Endodermal cell (in vitro differentiated cells): ENCODE results near the gene CPN2. TPM values are rescaled to one million over a fixed set of nuclear protein-coding genes. Genes with fewer than 3 reads are reported as not detected.

Experiments
- DNase-seq: peaks from one replicate; pipeline ENCODE4 v3.0.0-alpha.2; 2017
- H3K27ac ChIP-seq: 2 replicates; pipeline ENCODE4 v1.5.1; 2013; ENCODE audit warnings: mild to moderate bottlenecking, low read depth, low read length, moderate library complexity
- H3K27me3 ChIP-seq: 2 replicates; pipeline ENCODE4 v1.6.1; 2013; ENCODE audit warnings: mild to moderate bottlenecking, low read length, moderate library complexity; ENCODE audit not compliant: insufficient read depth, control insufficient read depth, poor library complexity, severe bottlenecking
- H3K36me3 ChIP-seq: 2 replicates; pipeline ENCODE4 v1.7.0; 2013; ENCODE audit warnings: mild to moderate bottlenecking, low read length, moderate library complexity; ENCODE audit not compliant: control insufficient read depth, insufficient read depth
- H3K4me1 ChIP-seq: one replicate; pipeline ENCODE4 v1.7.0; 2013; ENCODE audit warnings: low read length; ENCODE audit not compliant: control insufficient read depth, insufficient read depth
- H3K4me3 ChIP-seq: 2 replicates; pipeline ENCODE4 v1.5.1; 2013; ENCODE audit warnings: mild to moderate bottlenecking, low read length, moderate library complexity
- H3K9ac ChIP-seq: 2 replicates; pipeline ENCODE4 v1.6.1; 2013; ENCODE audit warnings: mild to moderate bottlenecking, low read length, moderate library complexity; ENCODE audit not compliant: poor library complexity, severe bottlenecking; ENCODE audit errors: extremely low read depth
- H3K9me3 ChIP-seq: 2 replicates; pipeline ENCODE4 v1.6.1; 2013; ENCODE audit warnings: mild to moderate bottlenecking, low read length, moderate library complexity; ENCODE audit not compliant: control insufficient read depth
- H3K27ac Mint-ChIP-seq: 2 replicates; pipeline ENCODE4 v1.8.0; 2020; ENCODE audit warnings: mixed read lengths
- H3K27me3 Mint-ChIP-seq: 2 replicates; pipeline ENCODE4 v1.8.0; 2021; ENCODE audit warnings: mild to moderate bottlenecking, mixed read lengths; ENCODE audit not compliant: insufficient read depth
- H3K36me3 Mint-ChIP-seq: 2 replicates; pipeline ENCODE4 v1.8.0; 2020; ENCODE audit warnings: low read depth, mixed read lengths
- H3K4me1 Mint-ChIP-seq: 2 replicates; pipeline ENCODE4 v1.8.0; 2020; ENCODE audit warnings: mixed read lengths
- H3K4me3 Mint-ChIP-seq: 2 replicates; pipeline ENCODE4 v1.8.0; 2020; ENCODE audit warnings: mild to moderate bottlenecking, moderate library complexity, mixed read lengths
- H3K9me3 Mint-ChIP-seq: 2 replicates; pipeline ENCODE4 v1.8.0; 2020; ENCODE audit warnings: mild to moderate bottlenecking, mixed read lengths
- CTCF ChIP-seq: fragments of 200-600 bp; sonication (generic); conservative IDR thresholded peaks from 2 replicates; pipeline ENCODE4 v1.5.0; 2021; ENCODE audit warnings: antibody characterized with exemption, mild to moderate bottlenecking
- WGBS, 2 experiments: methylation state at CpG; one replicate each; pipeline versions ENCODE4 v1.1.5 to v1.1.7; 2013; ENCODE audit warnings: missing lambda C conversion rate in 2 of 2, mixed read lengths in 1 of 2; ENCODE audit not compliant: insufficient coverage in 1 of 2, insufficient read length in 1 of 2; 5-methylcytosine and 5-hydroxymethylcytosine counted together
- total RNA-seq, 2 donors: library from RNA; stranded (reverse); fragmentation: NEBNext Ultra II Directional in 1 of 2; extraction: Animal tissue kit (Norgen Biotek cat#: 25700) in 1 of 2; gene quantifications; 2 replicates in 1 of 2; 3 replicates in 1 of 2; pipeline ENCODE4 v1.2.1, GENCODE V29; 2021

Gene CPN2
- total RNA-seq, 2 donors from 2014 or later: 0.22 TPM; not detected in 1

GRCh38 chr3:194306109-194306686, 44.9 kb downstream of the CPN2 start:
- Mint-ChIP-seq H3K4me3 (no peak overlapping the region), H3K27ac (no peak overlapping the region), H3K27me3 (no peaks in the 10 kb centered on the region), H3K9me3 (no peaks in the 10 kb centered on the region), H3K36me3 (no peaks in the 10 kb centered on the region), H3K4me1 (peaks cover 24% of the 10 kb centered on the region)
- H3K27me3 ChIP-seq: peaks cover 5% of the 10 kb centered on the region
- H3K4me1 ChIP-seq: peaks cover 11% of the 10 kb centered on the region
- no peaks in the 10 kb centered on the region for H3K36me3 ChIP-seq
- no peak for TF ChIP-seq CTCF
- H3K9ac ChIP-seq: no peak overlapping the region
- 66 to 80% methylated on average over 2 to 11 of the region's 11 CpGs for WGBS, 2 experiments
- H3K27ac ChIP-seq: no peak overlapping the region
- peak; percentile 74 for DNase-seq
- H3K9me3 ChIP-seq: no peaks in the 10 kb centered on the region
- H3K4me3 ChIP-seq: no peak overlapping the region

GRCh38 chr3:194305356-194306108, 45.6 kb downstream of the CPN2 start:
- H3K27ac Mint-ChIP-seq: no peak overlapping the region
- H3K4me1 Mint-ChIP-seq: peaks cover 24% of the 10 kb centered on the region

More at GRCh38 chr3:194305356-194306108, 45.6 kb downstream of the CPN2 start:
- Mint-ChIP-seq H3K9me3 (no peaks in the 10 kb centered on the region), H3K4me3 (no peak overlapping the region), H3K36me3 (no peaks in the 10 kb centered on the region), H3K27me3 (no peaks in the 10 kb centered on the region)
- peak; percentile 69 for DNase-seq
- TF ChIP-seq CTCF: no peak
- peaks cover 5% of the 10 kb centered on the region for H3K27me3 ChIP-seq
- H3K36me3 ChIP-seq: no peaks in the 10 kb centered on the region
- H3K4me1 ChIP-seq: peaks cover 11% of the 10 kb centered on the region
- no peaks in the 10 kb centered on the region for H3K9me3 ChIP-seq
- H3K9ac ChIP-seq: no peak overlapping the region
- H3K27ac ChIP-seq: no peak overlapping the region
- 79 to 81% methylated on average over 4 to 11 of the region's 11 CpGs for WGBS, 2 experiments
- no peak overlapping the region for H3K4me3 ChIP-seq
